ENCODE results near the gene GNA15.

DNA sequence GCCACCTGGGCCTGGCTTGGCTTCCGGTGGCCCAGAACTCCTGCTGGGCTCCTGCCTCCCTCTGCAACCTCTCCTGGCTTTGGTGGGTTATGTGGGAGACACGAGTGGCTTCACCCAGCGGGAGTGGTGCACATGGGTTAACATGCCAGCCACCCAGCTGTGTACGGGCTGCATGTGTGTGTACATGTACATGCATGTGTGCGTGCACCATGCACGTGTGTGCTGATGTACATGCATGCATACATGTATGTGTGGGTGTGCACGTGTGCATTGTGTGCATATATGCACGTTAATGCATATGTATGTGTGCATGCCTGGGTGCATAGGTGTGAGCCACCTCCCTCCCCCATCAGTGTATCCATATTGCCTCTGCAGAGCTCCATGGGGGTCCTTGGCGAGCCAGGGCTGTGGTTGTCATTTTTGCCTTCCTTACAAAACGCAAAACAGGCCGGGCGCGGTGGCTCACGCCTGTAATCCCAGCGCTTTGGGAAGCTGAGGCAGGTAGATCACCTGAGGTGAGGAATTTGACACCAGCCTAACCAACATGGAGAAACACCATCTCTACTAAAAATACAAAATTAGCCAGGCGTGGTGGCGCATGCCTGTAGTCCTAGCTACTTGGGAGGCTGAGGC, 29.2 kb upstream of the GNA15 start:
- TF ChIP-seq POLR2A (IDR thresholded peaks at IDR 0.05) = no peak
- TF ChIP-seq, protein P1, sequence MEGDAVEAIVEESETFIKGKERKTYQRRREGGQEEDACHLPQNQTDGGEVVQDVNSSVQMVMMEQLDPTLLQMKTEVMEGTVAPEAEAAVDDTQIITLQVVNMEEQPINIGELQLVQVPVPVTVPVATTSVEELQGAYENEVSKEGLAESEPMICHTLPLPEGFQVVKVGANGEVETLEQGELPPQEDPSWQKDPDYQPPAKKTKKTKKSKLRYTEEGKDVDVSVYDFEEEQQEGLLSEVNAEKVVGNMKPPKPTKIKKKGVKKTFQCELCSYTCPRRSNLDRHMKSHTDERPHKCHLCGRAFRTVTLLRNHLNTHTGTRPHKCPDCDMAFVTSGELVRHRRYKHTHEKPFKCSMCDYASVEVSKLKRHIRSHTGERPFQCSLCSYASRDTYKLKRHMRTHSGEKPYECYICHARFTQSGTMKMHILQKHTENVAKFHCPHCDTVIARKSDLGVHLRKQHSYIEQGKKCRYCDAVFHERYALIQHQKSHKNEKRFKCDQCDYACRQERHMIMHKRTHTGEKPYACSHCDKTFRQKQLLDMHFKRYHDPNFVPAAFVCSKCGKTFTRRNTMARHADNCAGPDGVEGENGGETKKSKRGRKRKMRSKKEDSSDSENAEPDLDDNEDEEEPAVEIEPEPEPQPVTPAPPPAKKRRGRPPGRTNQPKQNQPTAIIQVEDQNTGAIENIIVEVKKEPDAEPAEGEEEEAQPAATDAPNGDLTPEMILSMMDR (IDR thresholded peaks at IDR 0.05) = no peak

Data from esophagus squamous epithelium (tissue), 4 donors.